ENCODE data around the gene LCN12. TPM values are rescaled to one million over a fixed set of nuclear protein-coding genes. Genes with fewer than 3 reads are reported as not detected.

The LCN12 gene
- total and polyA plus RNA-seq, 5 experiments from 2014 or later: 2.6 to 2.7 TPM; not detected in 3

DNA sequence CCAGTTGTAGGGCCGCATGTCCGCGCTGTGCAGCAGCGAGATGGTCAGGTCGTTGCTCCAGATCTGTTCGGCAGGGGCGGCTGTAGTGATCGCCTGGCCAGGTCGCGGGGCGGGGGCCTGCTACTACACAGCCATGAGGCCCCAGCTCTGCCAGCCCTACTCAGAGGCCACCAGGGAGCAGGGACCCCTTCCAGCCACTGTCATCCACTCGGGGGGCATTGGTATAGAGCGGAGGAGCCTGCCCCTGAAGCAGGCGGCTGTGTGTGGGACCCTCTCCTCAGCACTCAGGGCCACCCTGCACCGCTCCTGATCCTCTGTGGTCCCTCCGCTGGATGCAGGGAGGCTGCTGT lies 9.2 kb upstream of the LCN12 start:
- Mint-ChIP-seq H3K4me1 (peaks cover 5 to 20% (median 9%) of the 10 kb centered on the region in 4 donors), H3K36me3 (peaks cover 0 to 23% (median 2%) of the 10 kb centered on the region in 3 donors), H3K9me3 (no peaks in the 10 kb centered on the region), H3K4me3 (peak overlapping the region in 6 of 10 donors; percentile 26 to 76 (median 55)), H3K27ac (no peak overlapping the region), H3K27me3 (no peaks in the 10 kb centered on the region)
- DNase-seq (no peak), ATAC-seq (no peak)
- POLR2A ChIA-PET: interaction anchor here (1.2 to 9.5 kb wide), 4 partner anchors 52 to 298 kb away, joined by 3 to 113 read pairs (median 6); partner anchors contain the start of genes CLIC3, PAXX and TMEM141

DNA sequence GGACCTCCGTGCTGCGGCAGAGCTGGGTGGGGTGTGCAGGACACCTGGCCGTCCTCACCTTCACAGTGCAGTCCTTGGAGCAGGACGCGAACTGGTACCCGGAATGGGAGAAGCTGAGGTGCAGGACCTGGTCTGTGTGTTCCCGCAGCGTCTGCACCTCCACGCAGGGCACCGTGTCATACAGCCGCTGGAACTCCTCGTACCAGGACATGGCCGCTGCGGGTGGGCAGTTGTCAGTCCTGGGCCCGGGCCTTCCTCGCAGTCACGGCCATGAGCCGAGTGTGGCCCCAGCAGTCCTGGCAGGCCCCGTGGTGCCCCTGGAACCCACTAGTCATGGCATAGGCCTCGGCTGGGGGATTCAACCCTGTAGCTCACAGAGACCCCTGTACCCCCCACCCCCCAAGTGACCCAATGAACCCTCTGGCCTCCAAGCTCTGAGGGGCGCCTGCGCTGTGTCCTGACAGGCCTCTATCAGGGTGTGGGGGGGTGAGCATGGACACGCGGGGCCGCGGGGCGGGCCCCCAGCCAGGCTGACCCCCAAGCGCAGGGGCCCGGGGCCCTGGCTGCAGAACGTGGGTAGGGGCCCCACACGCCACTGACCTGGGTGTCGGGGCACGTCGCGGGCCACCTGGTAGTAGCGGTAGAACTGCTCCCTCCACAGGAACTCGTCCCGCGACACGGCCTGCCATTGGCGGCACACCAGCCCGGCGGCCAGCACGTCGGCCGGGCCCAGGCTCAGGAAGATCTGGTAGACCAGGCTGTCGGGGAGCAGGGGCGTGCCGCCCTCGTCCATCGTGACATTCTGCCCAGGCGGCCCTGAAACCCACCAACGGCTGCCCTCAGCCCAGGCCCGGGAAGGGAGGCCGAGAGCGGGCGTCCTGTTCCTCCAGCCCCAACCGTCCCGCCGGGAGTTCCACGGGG lies 8.5 kb upstream of the LCN12 start:
- Mint-ChIP-seq H3K36me3 (peaks cover 0 to 20% (median 2%) of the 10 kb centered on the region in 3 donors), H3K9me3 (no peaks in the 10 kb centered on the region), H3K27me3 (no peaks in the 10 kb centered on the region), H3K4me1 (peaks cover 5 to 25% (median 11%) of the 10 kb centered on the region in 4 donors), H3K4me3 (peak overlapping the region; percentile 72 to 89 (median 81)), H3K27ac (peak overlapping the region in 9 of 10 donors; percentile 22 to 87 (median 75))
- DNase-seq (peak in 3 of 10 donors; percentile 20 to 64 (median 32)), ATAC-seq (peak in 1 of 2 donors; percentile 20)
- POLR2A ChIA-PET: interaction anchor here (0.7 to 9.5 kb wide), 14 partner anchors 51 to 405 kb away, joined by 3 to 113 read pairs (median 3); partner anchors contain the start of genes CLIC3, EDF1, PAXX and RABL6

DNA sequence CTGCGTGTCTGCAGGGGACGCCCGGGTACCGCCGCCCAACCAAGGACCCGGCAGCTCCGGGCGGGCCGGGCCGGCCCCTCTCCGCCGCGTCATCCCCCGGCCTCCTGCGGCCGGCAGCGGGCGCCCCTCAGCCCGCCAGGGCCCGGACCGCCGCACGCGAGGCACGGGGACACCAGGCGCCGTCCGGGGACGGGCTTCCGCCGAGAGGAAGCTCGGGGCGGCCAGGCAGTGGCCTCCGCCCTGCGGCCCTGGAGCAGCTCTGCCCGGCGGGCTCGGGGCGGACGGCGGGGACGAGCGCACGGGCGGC lies 7.9 kb upstream of the LCN12 start:
- Mint-ChIP-seq H3K27ac (peak overlapping the region in 1 of 10 donors; percentile 22), H3K4me3 (peak overlapping the region in 6 of 10 donors; percentile 72 to 89 (median 81)), H3K36me3 (peaks cover 0 to 19% (median 0%) of the 10 kb centered on the region in 3 donors), H3K27me3 (no peaks in the 10 kb centered on the region), H3K9me3 (no peaks in the 10 kb centered on the region), H3K4me1 (peaks cover 5 to 29% (median 14%) of the 10 kb centered on the region in 4 donors)
- ATAC-seq (peak; percentile 35 to 58), DNase-seq (no peak)
- POLR2A ChIA-PET: interaction anchor here (0.7 to 9.5 kb wide), 15 partner anchors 51 to 405 kb away, joined by 3 to 113 read pairs (median 3); partner anchors contain the start of genes CLIC3, EDF1, PAXX and RABL6

DNA sequence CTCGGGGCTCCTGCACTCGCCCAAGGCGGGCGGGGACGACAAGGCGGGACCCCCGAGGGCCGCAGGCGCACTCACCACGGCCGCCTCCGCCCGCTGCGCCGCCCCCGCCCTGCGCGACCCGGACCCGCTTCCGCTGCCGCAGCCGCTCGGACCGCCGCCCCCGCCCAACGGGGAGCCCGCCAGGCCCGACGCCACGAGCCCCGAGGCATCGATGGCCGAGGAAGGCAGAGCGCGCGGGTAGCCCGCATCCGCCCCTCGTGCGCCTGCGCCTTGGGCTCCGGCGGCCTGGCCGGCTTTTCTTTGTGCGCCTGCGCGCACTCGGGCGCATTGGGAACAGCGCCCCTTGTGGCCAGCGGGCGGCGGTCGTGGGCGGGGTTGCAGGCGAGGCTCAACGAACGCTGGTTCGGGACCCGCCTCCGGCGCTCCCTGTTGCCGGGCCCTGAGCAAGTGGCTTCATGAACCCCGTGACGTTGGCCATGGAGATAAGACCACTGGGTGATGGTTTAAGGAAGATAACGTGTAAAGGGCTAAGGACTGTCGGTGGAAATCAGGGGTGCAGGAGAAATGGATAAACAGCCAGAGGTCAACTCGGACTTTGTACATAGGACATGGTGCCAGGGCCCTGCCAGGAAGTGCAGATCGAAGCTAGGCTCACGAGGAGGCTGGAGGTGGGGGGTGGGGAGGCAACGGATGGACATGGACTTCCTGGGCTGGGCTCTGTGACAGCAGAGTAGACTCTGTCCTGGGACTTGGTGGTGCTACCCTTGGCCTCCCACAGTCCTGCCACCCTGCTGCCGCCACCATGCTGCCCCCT lies 7.3 kb upstream of the LCN12 start, which contains the start of the genes C8G and FBXW5:
Gene C8G (plus strand): TSS at position 725 of the 814 bp plus-strand sequence. CDS start 78 bp downstream, at position 803.
Gene FBXW5 (minus strand): TSS at position 220 of the 814 bp plus-strand sequence. CDS start 655 bp downstream, outside the sequence.
- Mint-ChIP-seq H3K4me3 (peak within 1 kb of the TSS; percentile 72 to 92 (median 82)), H3K4me1 (peaks cover 5 to 32% (median 14%) of the 10 kb centered on the region in 4 donors), H3K9me3 (no peaks in the 10 kb centered on the region), H3K27ac (peak within 1 kb of the TSS in 9 of 10 donors; percentile 74 to 95 (median 77)), H3K36me3 (peaks cover 0 to 14% (median 0%) of the 10 kb centered on the region in 3 donors), H3K27me3 (no peaks in the 10 kb centered on the region)
- ATAC-seq: peak; percentile 77 to 87
- POLR2A ChIA-PET: interaction anchor here (0.7 to 9.5 kb wide), 20 partner anchors 15 to 406 kb away, joined by 3 to 113 read pairs (median 4); partner anchors contain the start of genes ABCA2, CLIC3, EDF1 and PAXX
- peak; percentile 88 to 96 (median 94) for DNase-seq

DNA sequence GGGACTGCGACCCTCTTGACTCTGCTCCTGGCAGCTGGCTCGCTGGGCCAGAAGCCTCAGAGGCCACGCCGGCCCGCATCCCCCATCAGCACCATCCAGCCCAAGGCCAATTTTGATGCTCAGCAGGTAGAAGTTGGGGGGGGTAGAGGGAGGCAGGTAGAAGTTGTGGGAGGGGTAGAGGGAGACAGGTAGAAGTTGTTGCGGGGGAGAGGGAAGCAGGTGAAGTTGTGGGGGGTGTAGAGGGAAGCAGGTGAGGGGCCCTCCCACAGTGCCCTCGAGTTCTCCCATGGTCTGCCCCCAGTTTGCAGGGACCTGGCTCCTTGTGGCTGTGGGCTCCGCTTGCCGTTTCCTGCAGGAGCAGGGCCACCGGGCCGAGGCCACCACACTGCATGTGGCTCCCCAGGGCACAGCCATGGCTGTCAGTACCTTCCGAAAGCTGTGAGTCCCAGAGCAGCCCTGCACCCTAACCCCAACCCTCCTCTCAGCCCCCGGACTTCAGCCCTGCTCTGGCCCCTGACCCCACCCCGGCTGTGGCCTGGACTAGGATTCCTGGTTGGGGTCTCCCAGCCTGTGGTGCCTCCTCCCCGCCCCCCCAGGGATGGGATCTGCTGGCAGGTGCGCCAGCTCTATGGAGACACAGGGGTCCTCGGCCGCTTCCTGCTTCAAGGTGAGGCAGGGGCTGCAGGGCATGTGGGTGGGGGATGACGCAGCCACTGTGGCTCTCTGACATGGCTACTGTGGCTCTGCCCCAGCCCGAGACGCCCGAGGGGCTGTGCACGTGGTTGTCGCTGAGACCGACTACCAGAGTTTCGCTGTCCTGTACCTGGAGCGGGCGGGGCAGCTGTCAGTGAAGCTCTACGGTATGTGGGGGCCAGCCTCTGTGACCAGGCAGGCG lies 6.5 kb upstream of the LCN12 start:
- POLR2A ChIA-PET: interaction anchor here (0.8 to 9.5 kb wide), 10 partner anchors 14 to 407 kb away, joined by 3 to 113 read pairs (median 4); partner anchors contain the start of genes ABCA2, AJM1, CLIC3 and PAXX
- DNase-seq (peak in 1 of 10 donors; percentile 63), ATAC-seq (no peak)
- Mint-ChIP-seq H3K36me3 (peaks cover 0 to 13% (median 0%) of the 10 kb centered on the region in 3 donors), H3K27ac (peak overlapping the region in 3 of 10 donors; percentile 25 to 85 (median 48)), H3K4me3 (no peak overlapping the region), H3K9me3 (no peaks in the 10 kb centered on the region), H3K4me1 (peaks cover 7 to 36% (median 21%) of the 10 kb centered on the region in 4 donors), H3K27me3 (no peaks in the 10 kb centered on the region)

DNA sequence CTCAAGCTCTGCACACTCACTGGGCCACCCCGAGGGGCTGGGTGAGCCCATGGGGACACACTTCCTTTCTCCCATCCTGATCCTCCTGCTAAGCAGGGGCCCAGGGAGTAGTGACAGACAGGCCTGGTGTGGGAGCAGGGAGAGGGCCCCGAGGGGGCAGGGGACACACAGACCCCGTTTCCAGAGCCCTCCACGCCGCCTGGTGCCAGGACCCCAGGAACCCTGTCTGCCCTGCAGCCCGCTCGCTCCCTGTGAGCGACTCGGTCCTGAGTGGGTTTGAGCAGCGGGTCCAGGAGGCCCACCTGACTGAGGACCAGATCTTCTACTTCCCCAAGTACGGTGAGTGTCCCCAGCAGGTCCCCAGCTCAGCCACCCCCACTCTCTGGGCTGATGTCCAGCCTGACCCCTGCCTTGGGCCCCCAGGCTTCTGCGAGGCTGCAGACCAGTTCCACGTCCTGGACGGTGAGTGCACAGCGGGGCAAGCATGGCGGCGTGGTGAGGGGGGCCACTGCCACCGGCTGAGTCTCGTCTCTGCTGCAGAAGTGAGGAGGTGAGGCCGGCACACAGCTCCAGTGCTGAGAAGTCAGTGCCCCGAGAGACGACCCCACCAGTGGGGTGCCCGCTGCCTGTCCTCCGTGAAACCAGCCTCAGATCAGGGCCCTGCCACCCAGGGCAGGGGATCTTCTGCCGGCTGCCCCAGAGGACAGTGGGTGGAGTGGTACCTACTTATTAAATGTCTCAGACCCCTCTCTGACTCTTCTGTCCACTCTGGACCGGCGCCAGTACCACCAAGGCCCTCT lies 5.6 kb upstream of the LCN12 start:
- DNase-seq: peak in 1 of 10 donors; percentile 51
- Mint-ChIP-seq H3K9me3 (no peaks in the 10 kb centered on the region), H3K27me3 (no peaks in the 10 kb centered on the region), H3K4me3 (no peak overlapping the region), H3K27ac (no peak overlapping the region), H3K4me1 (peaks cover 7 to 34% (median 22%) of the 10 kb centered on the region in 4 donors), H3K36me3 (peaks cover 0 to 7% (median 0%) of the 10 kb centered on the region in 3 donors)
- no peak for ATAC-seq
- POLR2A ChIA-PET: interaction anchor here (1.0 to 9.5 kb wide), 9 partner anchors 13 to 121 kb away, joined by 3 to 113 read pairs (median 6); partner anchors contain the start of genes ABCA2, AJM1, CLIC3 and PAXX

DNA sequence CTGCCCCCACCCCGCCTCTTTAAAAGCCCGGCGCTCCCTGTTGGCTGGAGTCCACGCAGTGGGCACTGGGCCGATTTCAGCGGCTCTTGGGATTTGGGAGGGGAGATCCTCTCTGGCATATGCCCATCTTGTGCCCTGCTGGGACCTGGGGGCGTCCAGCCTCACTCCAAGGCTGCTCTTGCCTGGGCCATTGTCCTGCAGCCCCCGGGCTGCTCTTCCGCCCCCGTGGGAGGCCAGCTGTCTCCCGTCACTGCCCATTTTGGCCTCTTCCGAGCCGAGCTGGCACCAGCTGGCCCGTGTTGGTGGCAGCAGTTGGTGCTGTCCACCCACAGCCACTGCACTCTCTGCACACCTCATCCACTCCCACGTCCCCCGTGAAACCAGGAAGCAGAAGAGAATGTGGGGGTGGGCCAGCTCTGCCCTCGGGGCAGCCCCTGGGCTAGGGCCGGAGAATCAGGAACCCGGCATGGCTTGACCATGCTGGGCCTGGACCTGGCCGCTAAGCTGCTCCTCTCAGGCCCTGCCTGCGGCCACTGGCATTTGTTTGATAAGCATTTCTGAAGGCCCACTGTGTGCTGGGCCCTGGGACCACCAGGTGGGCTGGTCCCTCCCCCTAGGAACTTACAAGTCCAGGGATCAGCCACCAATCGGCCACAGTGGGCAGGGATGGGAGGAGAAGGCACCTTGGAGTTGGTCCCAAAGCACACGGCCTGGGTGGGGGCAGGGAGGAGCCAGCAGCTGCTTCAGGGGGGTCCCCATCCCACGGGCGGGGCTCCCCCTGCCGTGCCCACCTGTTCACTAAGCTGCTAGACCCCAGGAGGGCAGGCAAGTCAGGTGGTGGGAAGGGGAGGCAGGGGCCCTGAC lies 4.8 kb upstream of the LCN12 start:
- ATAC-seq (no peak), DNase-seq (peak in 2 of 10 donors; percentile 4 to 62)
- no peaks in the 10 kb centered on the region for H3K36me3 Mint-ChIP-seq
- POLR2A ChIA-PET: interaction anchor here (0.5 to 9.5 kb wide), 10 partner anchors 13 to 140 kb away, joined by 3 to 113 read pairs (median 6); partner anchors contain the start of genes ABCA2, CLIC3, MAN1B1 and PAXX
- H3K4me1 Mint-ChIP-seq: peaks cover 7 to 31% (median 21%) of the 10 kb centered on the region in 4 donors
- H3K9me3 Mint-ChIP-seq: no peaks in the 10 kb centered on the region
- H3K27ac Mint-ChIP-seq: peak overlapping the region in 2 of 10 donors; percentile 3 to 43
- peak overlapping the region in 3 of 10 donors; percentile 19 to 62 (median 26) for H3K4me3 Mint-ChIP-seq
- H3K27me3 Mint-ChIP-seq: no peaks in the 10 kb centered on the region

DNA sequence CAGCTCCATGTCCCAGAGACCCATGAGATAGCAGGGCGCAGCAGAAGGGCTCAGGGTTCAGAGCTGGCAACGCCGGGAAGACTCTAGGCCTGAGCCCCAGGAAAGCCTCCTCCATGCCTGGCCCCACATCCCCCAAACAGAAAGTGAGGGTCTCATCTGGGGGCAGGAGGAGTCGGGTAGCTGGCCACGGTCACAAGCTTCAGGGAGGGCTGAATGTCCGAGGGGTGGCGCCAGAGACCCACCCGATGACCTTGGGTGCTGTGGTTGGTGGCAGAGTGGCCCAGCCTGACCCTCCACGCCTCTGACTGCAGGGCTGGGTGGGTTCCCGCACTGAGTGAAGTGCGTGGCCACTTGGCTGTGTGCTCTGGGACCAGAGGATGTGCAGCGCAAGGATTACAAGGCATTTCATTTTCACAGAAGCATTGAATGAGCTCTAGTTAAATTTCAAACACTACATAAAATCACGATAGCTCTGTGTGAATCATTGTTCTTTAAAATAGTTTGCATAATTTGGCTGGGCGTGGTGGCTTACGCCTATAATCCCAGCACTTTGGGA lies 4.0 kb upstream of the LCN12 start:
- DNase-seq: peak in 3 of 10 donors; percentile 11 to 64 (median 23)
- Mint-ChIP-seq H3K27ac (peak overlapping the region in 8 of 10 donors; percentile 46 to 92 (median 70)), H3K4me3 (peak overlapping the region in 9 of 10 donors; percentile 14 to 82 (median 60)), H3K36me3 (no peaks in the 10 kb centered on the region), H3K27me3 (no peaks in the 10 kb centered on the region), H3K9me3 (no peaks in the 10 kb centered on the region), H3K4me1 (peaks cover 7 to 26% (median 21%) of the 10 kb centered on the region in 4 donors)
- POLR2A ChIA-PET: interaction anchor here (0.5 to 9.5 kb wide), 10 partner anchors 12 to 141 kb away, joined by 3 to 113 read pairs (median 5); partner anchors contain the start of genes ABCA2, CLIC3, MAN1B1 and PAXX
- no peak for ATAC-seq

DNA sequence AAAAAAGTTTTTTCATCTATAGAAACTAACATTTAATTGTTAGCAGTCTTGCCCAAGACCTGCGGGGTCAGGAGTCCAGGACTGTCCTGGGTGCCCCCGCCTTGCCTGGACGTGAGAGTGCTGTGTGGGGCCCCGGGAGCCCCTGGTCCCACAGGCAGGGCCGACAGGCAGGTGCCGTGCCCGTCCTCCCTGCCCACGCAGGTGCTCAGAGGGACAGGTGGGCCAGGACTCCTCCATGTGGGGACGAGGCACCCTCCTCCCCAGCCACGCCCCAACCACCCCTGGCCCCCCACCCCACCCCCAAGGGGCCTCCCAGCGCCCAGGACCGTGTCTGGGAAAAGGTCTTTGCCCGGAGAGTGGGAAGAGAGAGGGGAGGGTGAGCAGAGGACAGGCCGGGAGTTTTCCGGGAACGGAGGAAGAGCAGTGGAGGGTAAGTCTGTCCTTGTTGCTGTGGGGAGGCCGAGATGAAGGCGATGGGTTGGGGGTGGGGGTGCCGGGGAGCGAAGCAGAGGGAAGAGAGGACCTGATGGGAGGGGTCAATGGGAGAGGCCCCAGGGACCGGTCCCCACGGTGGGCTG lies 2.7 kb upstream of the LCN12 start:
- Mint-ChIP-seq H3K9me3 (no peaks in the 10 kb centered on the region), H3K27ac (peak overlapping the region; percentile 67 to 96 (median 89)), H3K4me1 (peaks cover 7 to 22% (median 19%) of the 10 kb centered on the region in 4 donors), H3K27me3 (no peaks in the 10 kb centered on the region), H3K36me3 (no peaks in the 10 kb centered on the region), H3K4me3 (peak overlapping the region; percentile 77 to 92 (median 83))
- POLR2A ChIA-PET: interaction anchor here (0.7 to 9.5 kb wide), 9 partner anchors 23 to 274 kb away, joined by 3 to 113 read pairs (median 5); partner anchors contain the start of genes CLIC3 and PAXX
- peak in 1 of 10 donors; percentile 7 for DNase-seq
- ATAC-seq: no peak
